ENCODE data around the gene CFI. TPM values are rescaled to one million over a fixed set of nuclear protein-coding genes. Genes with fewer than 3 reads are reported as not detected.

The CFI gene
- total RNA-seq, 1 experiment from 2014 or later = 1.6 TPM

Other genes starting within 250 kb of the CFI start
- gene MCUB, start 241.8 kb downstream of the CFI start, total RNA-seq (2014; rRNA removed; shearing (Covaris generic)) = 47.5 and 51.3 TPM in 2 replicates
- 36.6 and 37.5 TPM in 2 replicates for gene CASP6, start 98.6 kb downstream of the CFI start, total RNA-seq (2014; rRNA removed; shearing (Covaris generic))
- 9.1 and 62.4 TPM in 2 replicates for gene PLA2G12A, start 71.9 kb downstream of the CFI start, total RNA-seq (2014; rRNA removed; shearing (Covaris generic))
- 6.7 and 7.8 TPM in 2 replicates for gene GAR1, start 13.8 kb upstream of the CFI start, total RNA-seq (2014; rRNA removed; shearing (Covaris generic))
- not detected in 2 replicates for gene RRH, start 26.0 kb upstream of the CFI start, total RNA-seq (2014; rRNA removed; shearing (Covaris generic))
- gene LRIT3, start 46.1 kb upstream of the CFI start, total RNA-seq (2014; rRNA removed; shearing (Covaris generic)) = not detected in 2 replicates
- 1.9 and 4.2 TPM in 2 replicates for gene EGF, start 110.9 kb upstream of the CFI start, total RNA-seq (2014; rRNA removed; shearing (Covaris generic))

Measured in RPMI7951 (cell line).